ENCODE data around the gene CFAP52. TPM values are rescaled to one million over a fixed set of nuclear protein-coding genes. Genes with fewer than 3 reads are reported as not detected.
A peak's percentile ranks its signal among the peaks of the same experiment; 100 is the strongest.

CFAP52 gene, protein sequence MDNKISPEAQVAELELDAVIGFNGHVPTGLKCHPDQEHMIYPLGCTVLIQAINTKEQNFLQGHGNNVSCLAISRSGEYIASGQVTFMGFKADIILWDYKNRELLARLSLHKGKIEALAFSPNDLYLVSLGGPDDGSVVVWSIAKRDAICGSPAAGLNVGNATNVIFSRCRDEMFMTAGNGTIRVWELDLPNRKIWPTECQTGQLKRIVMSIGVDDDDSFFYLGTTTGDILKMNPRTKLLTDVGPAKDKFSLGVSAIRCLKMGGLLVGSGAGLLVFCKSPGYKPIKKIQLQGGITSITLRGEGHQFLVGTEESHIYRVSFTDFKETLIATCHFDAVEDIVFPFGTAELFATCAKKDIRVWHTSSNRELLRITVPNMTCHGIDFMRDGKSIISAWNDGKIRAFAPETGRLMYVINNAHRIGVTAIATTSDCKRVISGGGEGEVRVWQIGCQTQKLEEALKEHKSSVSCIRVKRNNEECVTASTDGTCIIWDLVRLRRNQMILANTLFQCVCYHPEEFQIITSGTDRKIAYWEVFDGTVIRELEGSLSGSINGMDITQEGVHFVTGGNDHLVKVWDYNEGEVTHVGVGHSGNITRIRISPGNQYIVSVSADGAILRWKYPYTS
- total RNA-seq (2021) (not detected in 2 replicates), Bru-seq, nascent RNA (percentile 12 among the genes with signal in this experiment), BruChase-seq, experiment 1, labeled RNA remaining after a 2-hour chase (percentile 11 among the genes with signal in this experiment), BruChase-seq, experiment 2, labeled RNA remaining after a 6-hour chase (percentile 10 among the genes with signal in this experiment)
- long read RNA-seq, partial matches to known transcripts: 0 of 1 reads
- long read RNA-seq, other reads (novel, unspliced or antisense): 1 of 1 reads

DNA sequence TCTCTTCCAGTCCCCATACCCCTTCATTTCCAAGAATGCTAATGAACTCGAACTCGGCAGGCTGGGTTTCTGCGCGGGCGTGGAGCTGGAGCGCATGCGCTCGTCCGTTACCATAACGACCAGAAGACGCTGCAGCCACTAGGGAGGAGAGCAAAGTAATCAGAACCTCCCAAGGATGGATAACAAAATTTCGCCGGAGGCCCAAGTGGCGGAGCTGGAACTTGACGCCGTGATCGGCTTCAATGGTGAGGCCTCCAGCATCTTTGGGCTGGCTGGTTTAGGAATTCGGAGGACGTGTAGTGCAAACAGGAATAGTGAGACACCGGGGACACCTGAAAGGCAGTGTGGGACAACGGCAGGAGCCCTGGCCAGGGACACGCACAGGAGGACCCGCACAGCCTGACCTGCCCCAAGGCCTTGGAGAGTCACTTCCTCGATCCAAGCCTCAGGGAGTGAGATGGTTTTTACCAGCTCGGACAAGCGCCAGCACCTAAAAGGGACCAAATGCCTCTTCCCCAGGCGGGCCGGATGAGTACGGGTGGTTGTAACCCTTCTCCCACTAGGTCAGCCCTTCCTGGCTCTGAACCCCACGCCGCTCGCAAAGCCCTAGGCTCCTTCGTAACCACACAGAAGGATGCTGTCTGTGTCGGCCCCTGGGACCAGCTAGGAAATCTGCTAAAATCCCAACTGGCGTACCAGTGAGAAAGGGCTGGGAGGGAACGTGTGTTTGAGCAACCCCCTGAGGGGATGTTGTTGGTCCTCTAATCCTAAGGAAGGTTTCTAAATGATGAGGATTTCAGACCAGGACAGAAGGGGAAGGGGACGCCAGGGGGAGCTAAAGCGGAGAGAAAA lies at the start of gene CFAP52:
Gene CFAP52 (plus strand): TSS at position 122 of the 852 bp plus-strand sequence. CDS start 54 bp downstream, at position 176.
- no peaks in the 10 kb centered on the region for H3K36me3 ChIP-seq (ENCODE audit: low read depth)
- H3K9me3 ChIP-seq (ENCODE audit: insufficient read depth, low read depth): no peaks in the 10 kb centered on the region
- H3K27me3 ChIP-seq (ENCODE audit: insufficient read depth, low read depth): no peaks in the 10 kb centered on the region
- DNase-seq: peak; percentile 51 to 73
- intact Hi-C loops (cut with micrococcal nuclease; ENCODE audit: unreplicated experiment): loop anchor here (1.0 to 2.0 kb wide), 5 partner anchors 68 to 352 kb away; partner anchors contain the start of gene USP43
- no peaks in the 10 kb centered on the region for H3K9me2 ChIP-seq (ENCODE audit: insufficient read depth)
- H3F3A ChIP-seq (ENCODE audit: insufficient read depth, low read depth): no peaks in the 10 kb centered on the region
- H3K27ac ChIP-seq: no peak within 1 kb of the TSS
- POLR2A ChIA-PET (ENCODE audit: unreplicated experiment): interaction anchor here (0.5 to 0.7 kb wide), 2 partner anchors 51 to 794 kb away, joined by 3 to 35 read pairs; no protein-coding TSS in a partner anchor
- no peak for TF ChIP-seq EZH2 (IDR thresholded peaks at IDR 0.05; ENCODE audit: low read depth)
- TF ChIP-seq CTCF (conservative IDR thresholded peaks at IDR 0.05): peak; percentile 49
- no peaks in the 10 kb centered on the region for H3K4me1 ChIP-seq (replicated peaks; ENCODE audit: insufficient read depth)
- CTCF ChIA-PET: interaction anchor here (0.6 to 1.3 kb wide), 9 partner anchors 92 to 583 kb away, joined by 3 to 5 read pairs (median 3); no protein-coding TSS in a partner anchor
- H3K4me3 ChIP-seq: peak within 1 kb of the TSS; percentile 82
- no TSS peak for BruUV-seq (replicated peaks)
- H3K4me2 ChIP-seq: peak within 1 kb of the TSS; percentile 95
- H2AFZ ChIP-seq: peak within 1 kb of the TSS; percentile 86
- 0 out of 2 replicates have a peak, but pooled peaks cover 7% of the 10 kb centered on the region for H3K79me2 ChIP-seq (ENCODE audit: low read depth)
- no peaks in the 10 kb centered on the region for H4K20me1 ChIP-seq (ENCODE audit: insufficient read depth)

DNA sequence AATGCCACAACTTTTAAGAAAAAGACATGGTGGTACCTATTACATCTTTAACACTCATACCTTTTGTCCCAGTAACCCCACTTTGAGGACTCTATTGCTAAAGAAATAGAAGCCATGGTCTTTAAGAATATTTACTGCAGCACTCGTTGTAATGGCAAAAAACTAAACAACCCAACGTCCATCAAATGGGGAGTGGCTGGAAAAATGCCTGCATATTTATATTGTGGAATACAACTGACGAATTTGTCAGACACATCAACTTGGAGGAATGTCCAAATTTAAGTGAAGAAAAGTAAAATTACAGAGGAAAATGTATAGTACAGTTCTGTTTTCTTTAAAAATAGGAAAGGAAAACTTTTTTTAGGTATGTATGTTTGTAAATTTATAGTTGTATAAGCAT lies 48.7 kb upstream of the CFAP52 start:
- Histone ChIP-seq H3K27me3 (ENCODE audit: insufficient read depth, low read depth) (no peaks in the 10 kb centered on the region), H3K4me1 (replicated peaks; ENCODE audit: insufficient read depth) (no peaks in the 10 kb centered on the region), H3K79me2 (ENCODE audit: low read depth) (no peaks in the 10 kb centered on the region), H3F3A (ENCODE audit: insufficient read depth, low read depth) (no peaks in the 10 kb centered on the region), H3K36me3 (ENCODE audit: low read depth) (no peaks in the 10 kb centered on the region), H3K9me2 (ENCODE audit: insufficient read depth) (no peaks in the 10 kb centered on the region), H4K20me1 (ENCODE audit: insufficient read depth) (no peaks in the 10 kb centered on the region), H3K27ac (no peak overlapping the region), H3K9me3 (ENCODE audit: insufficient read depth, low read depth) (no peaks in the 10 kb centered on the region), H3K4me3 (no peak overlapping the region), H2AFZ (no peak overlapping the region), H3K4me2 (no peak overlapping the region)
- no TSS peak for BruUV-seq (replicated peaks)
- ChIA-PET POLR2A (ENCODE audit: unreplicated experiment) (no interaction called here), CTCF (no interaction called here)
- no peak for DNase-seq
- intact Hi-C loops (cut with micrococcal nuclease; ENCODE audit: unreplicated experiment): loop anchor here (2.0 to 10.0 kb wide), 3 partner anchors 639 to 1463 kb away; partner anchors contain the start of gene RPL26
- TF ChIP-seq EZH2 (IDR thresholded peaks at IDR 0.05; ENCODE audit: low read depth) (no peak), CTCF (conservative IDR thresholded peaks at IDR 0.05) (no peak)
